DOHH2 (cell line): ENCODE results near the gene P2RX7.

ENCODE experiments used
- EZH2phosphoT487 ChIP-seq: fragments of 200-600 bp; sonication (generic); IDR thresholded peaks from 2 replicates; pipeline ENCODE4 v1.6.1; 2017; ENCODE audit warnings: borderline replicate concordance, mild to moderate bottlenecking, antibody characterized with exemption, low read length, moderate library complexity, mixed read lengths
- TF ChIP-seq, protein P1 (sequence below): fragments of 200-600 bp; sonication (generic); IDR thresholded peaks from one replicate; pipeline ENCODE4 v1.5.1; 2014; ENCODE audit warnings: antibody characterized with exemption, mild to moderate bottlenecking, low read depth, low read length; ENCODE audit not compliant: poor library complexity, severe bottlenecking

DNA sequence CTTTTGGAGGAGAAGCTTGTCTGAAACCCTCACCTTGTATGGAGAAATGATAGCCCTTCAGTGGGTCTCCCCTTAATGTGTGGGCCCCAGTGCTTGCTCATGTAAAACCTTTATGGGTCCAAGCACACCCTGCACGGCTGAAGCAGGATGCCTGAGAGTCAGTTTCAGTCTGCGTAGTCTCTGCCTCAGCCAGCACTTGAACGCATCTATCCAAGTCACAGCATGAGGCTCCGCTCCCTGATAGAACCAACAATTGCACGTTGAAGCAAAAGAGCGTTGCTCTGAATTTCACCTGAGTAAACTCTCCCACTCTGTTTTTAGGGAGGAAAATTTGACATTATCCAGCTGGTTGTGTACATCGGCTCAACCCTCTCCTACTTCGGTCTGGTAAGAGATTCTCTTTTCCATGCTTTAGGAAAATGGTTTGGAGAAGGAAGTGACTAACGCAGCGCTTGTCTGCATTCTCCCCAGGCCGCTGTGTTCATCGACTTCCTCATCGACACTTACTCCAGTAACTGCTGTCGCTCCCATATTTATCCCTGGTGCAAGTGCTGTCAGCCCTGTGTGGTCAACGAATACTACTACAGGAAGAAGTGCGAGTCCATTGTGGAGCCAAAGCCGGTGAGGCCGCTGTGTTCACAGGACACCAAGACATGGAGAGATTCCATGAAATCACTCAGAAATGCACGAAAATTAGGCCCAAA is 44.3 kb downstream of the P2RX7 start:
- TF ChIP-seq, protein P1, sequence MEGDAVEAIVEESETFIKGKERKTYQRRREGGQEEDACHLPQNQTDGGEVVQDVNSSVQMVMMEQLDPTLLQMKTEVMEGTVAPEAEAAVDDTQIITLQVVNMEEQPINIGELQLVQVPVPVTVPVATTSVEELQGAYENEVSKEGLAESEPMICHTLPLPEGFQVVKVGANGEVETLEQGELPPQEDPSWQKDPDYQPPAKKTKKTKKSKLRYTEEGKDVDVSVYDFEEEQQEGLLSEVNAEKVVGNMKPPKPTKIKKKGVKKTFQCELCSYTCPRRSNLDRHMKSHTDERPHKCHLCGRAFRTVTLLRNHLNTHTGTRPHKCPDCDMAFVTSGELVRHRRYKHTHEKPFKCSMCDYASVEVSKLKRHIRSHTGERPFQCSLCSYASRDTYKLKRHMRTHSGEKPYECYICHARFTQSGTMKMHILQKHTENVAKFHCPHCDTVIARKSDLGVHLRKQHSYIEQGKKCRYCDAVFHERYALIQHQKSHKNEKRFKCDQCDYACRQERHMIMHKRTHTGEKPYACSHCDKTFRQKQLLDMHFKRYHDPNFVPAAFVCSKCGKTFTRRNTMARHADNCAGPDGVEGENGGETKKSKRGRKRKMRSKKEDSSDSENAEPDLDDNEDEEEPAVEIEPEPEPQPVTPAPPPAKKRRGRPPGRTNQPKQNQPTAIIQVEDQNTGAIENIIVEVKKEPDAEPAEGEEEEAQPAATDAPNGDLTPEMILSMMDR: no peak
- no peak for TF ChIP-seq EZH2phosphoT487
